ENCODE measurements around the gene SPRED1. TPM values are rescaled to one million over a fixed set of nuclear protein-coding genes. Genes with fewer than 3 reads are reported as not detected.

The SPRED1 gene
- total and polyA plus RNA-seq, 2 of the 13 experiments (the other 11 are each of a cell fraction or from before 2014, with no cell fraction given): 3.8 to 9.6 TPM

DNA sequence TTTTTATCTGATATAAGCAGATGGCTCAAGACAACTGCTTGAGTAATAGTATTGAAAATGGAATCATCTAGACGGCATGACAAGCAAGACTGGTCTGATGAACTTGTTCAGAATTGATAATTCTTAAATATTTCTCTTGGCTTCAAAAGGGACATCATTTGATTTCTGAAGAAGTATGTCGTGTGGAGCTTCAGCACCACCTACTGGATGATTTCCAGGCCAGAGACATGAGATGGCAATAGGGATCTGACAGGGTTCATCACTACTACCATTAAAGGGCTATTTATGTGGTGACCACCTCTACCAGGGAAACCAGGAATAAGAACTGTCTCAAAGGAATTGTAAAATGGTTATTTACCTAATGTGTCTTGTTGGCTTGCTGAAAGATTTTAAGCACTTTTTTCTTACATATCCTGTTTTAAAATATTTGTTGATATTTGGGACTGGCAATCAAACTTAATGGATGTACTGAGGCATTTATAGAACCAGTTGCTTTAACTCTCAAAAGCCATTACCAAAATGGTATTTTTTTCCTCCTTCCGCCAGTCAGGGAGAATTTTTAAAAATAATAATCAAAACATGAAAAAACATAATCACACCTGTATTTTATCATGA, 101.8 kb downstream of the SPRED1 start:
- no TSS peak for BruUV-seq (replicated peaks)
- Histone ChIP-seq H3K9ac (ENCODE audit: insufficient read depth, low read depth, low read length) (no peak overlapping the region), H3K27me3 (ENCODE audit: control insufficient read depth in 1 of 2, insufficient read depth in 2 of 2, low read length in 2 of 2) (no peaks in the 10 kb centered on the region), H3K27ac (ENCODE audit: extremely low read length, insufficient read depth, low read length) (no peak overlapping the region), H3K9me3 (ENCODE audit: low read length) (no peaks in the 10 kb centered on the region), H4K20me1 (ENCODE audit: insufficient read depth, low read length) (no peaks in the 10 kb centered on the region), H3K4me2 (ENCODE audit: low read depth, low read length) (no peak overlapping the region), H2AFZ (ENCODE audit: low read length) (no peak overlapping the region), H3K4me3 (replicated peaks in 1 of 3; ENCODE audit: insufficient read depth in 1 of 3, low read depth in 2 of 3, low read length in 3 of 3) (no peak overlapping the region), H3K36me3 (replicated peaks in 1 of 2; ENCODE audit: control insufficient read depth in 1 of 2, insufficient read depth in 2 of 2, low read length in 2 of 2) (peaks cover 4 to 21% of the 10 kb centered on the region in 2 experiments; a peak in 3 of 5 replicates), H3K4me1 (ENCODE audit: insufficient read depth, low read length) (no peaks in the 10 kb centered on the region), H3K79me2 (ENCODE audit: insufficient read depth, low read length) (no peaks in the 10 kb centered on the region)
- in situ Hi-C loops (cut with HindIII; ENCODE audit: extremely low pct_ligation_motif_present, low pct_unique_long_range_greater_than_20kb): loop anchor here (5.0 kb wide), 2 partner anchors 282 to 357 kb away; no protein-coding TSS in a partner anchor
- peak; percentile 60 for FAIRE-seq
- ATAC-seq: peak; percentile 82
- POLR2A ChIA-PET: no interaction called here
- WGBS (ENCODE audit: low lambda C conversion rate): 44% methylated on average over 3 of the region's 3 CpGs
- intact Hi-C loops (cut with micrococcal nuclease; ENCODE audit: unreplicated experiment): loop anchor here (1.0 kb wide), 5 partner anchors 36 to 359 kb away; no protein-coding TSS in a partner anchor
- peak; percentile 60 for DNase-seq (ENCODE audit: low spot score)
- TF ChIP-seq STAG1 (CRISPR knock-in tag; IDR thresholded peaks at IDR 0.05) (peak; percentile 88), SMC3 (IDR thresholded peaks at IDR 0.05; ENCODE audit: low read length) (peak; percentile 75), GABPB1 (CRISPR knock-in tag; IDR thresholded peaks at IDR 0.05) (no peak), SMAD9 (CRISPR knock-in tag; IDR thresholded peaks at IDR 0.05) (no peak), RAD21 (CRISPR knock-in tag; IDR thresholded peaks at IDR 0.05) (peak; percentile 58; the same call in 1 of the 2 replicates)
- TF ChIP-seq, protein P1, sequence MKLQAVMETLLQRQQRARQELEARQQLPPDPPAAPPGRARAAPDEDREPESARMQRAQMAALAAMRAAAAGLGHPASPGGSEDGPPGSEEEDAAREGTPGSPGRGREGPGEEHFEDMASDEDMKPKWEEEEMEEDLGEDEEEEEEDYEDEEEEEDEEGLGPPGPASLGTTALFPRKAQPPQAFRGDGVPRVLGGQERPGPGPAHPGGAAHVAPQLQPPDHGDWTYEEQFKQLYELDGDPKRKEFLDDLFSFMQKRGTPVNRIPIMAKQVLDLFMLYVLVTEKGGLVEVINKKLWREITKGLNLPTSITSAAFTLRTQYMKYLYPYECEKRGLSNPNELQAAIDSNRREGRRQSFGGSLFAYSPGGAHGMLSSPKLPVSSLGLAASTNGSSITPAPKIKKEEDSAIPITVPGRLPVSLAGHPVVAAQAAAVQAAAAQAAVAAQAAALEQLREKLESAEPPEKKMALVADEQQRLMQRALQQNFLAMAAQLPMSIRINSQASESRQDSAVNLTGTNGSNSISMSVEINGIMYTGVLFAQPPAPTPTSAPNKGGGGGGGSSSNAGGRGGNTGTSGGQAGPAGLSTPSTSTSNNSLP (IDR thresholded peaks at IDR 0.05; ENCODE audit: low read depth, low read length): peak; percentile 35; the same call in 1 of the 2 replicates
- TF ChIP-seq, protein P2, sequence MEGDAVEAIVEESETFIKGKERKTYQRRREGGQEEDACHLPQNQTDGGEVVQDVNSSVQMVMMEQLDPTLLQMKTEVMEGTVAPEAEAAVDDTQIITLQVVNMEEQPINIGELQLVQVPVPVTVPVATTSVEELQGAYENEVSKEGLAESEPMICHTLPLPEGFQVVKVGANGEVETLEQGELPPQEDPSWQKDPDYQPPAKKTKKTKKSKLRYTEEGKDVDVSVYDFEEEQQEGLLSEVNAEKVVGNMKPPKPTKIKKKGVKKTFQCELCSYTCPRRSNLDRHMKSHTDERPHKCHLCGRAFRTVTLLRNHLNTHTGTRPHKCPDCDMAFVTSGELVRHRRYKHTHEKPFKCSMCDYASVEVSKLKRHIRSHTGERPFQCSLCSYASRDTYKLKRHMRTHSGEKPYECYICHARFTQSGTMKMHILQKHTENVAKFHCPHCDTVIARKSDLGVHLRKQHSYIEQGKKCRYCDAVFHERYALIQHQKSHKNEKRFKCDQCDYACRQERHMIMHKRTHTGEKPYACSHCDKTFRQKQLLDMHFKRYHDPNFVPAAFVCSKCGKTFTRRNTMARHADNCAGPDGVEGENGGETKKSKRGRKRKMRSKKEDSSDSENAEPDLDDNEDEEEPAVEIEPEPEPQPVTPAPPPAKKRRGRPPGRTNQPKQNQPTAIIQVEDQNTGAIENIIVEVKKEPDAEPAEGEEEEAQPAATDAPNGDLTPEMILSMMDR (CRISPR knock-in tag; IDR thresholded peaks at IDR 0.05): peak; percentile 72
- TF ChIP-seq, protein P3, sequence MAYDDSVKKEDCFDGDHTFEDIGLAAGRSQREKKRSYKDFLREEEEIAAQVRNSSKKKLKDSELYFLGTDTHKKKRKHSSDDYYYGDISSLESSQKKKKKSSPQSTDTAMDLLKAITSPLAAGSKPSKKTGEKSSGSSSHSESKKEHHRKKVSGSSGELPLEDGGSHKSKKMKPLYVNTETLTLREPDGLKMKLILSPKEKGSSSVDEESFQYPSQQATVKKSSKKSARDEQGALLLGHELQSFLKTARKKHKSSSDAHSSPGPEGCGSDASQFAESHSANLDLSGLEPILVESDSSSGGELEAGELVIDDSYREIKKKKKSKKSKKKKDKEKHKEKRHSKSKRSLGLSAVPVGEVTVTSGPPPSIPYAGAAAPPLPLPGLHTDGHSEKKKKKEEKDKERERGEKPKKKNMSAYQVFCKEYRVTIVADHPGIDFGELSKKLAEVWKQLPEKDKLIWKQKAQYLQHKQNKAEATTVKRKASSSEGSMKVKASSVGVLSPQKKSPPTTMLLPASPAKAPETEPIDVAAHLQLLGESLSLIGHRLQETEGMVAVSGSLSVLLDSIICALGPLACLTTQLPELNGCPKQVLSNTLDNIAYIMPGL (CRISPR knock-in tag; IDR thresholded peaks at IDR 0.05; ENCODE audit: borderline replicate concordance in 1 of 2, low read depth in 1 of 2): peak in 1 of 2 experiments; percentile 31; a peak in 1 of 4 replicates
- CTCF ChIA-PET (ENCODE audit: low intra/inter-chr PET ratio, low total read pairs): interaction anchor here (1.2 to 2.5 kb wide), 3 partner anchors 103 to 359 kb away, joined by 5 to 20 read pairs (median 6); no protein-coding TSS in a partner anchor

All from HepG2 (cell line).